Measurements from ENCODE around the gene LPP. TPM values are rescaled to one million over a fixed set of nuclear protein-coding genes. Genes with fewer than 3 reads are reported as not detected.

Gene LPP
- total RNA-seq, 1 experiment from 2014 or later = 54.0 TPM

- BruUV-seq (replicated peaks) = no TSS peak
- no peaks in the 10 kb centered on the region for H3K9me2 ChIP-seq (ENCODE audit: insufficient read depth)
- ChIA-PET POLR2A (no interaction called here), RAD21 (ENCODE audit: low non-redundant PET in 1 of 2, low total read pairs in 2 of 2, uncharacterized antibody in 2 of 2, unreplicated experiment in 2 of 2) (no interaction called here), CTCF (interaction anchor here (1.3 kb wide), 1 partner anchor 1057 kb away, joined by 4 read pairs; no protein-coding TSS in a partner anchor)
- no peak overlapping the region for H3K4me3 ChIP-seq (replicated peaks in 1 of 2; ENCODE audit: low read depth in 1 of 2, low read length in 2 of 2)
- TF ChIP-seq CEBPB (IDR thresholded peaks at IDR 0.05; ENCODE audit: low read depth) = no peak
- no peak for TF ChIP-seq JUND (IDR thresholded peaks at IDR 0.05)
- no peak for TF ChIP-seq REST (IDR thresholded peaks at IDR 0.05; ENCODE audit: low read depth)
- TF ChIP-seq CBX3 (IDR thresholded peaks at IDR 0.05; ENCODE audit: low read depth) = no peak
- no peak for TF ChIP-seq SIN3A (IDR thresholded peaks at IDR 0.05; ENCODE audit: low read depth)
- no peak for TF ChIP-seq POLR2AphosphoS5 (IDR thresholded peaks at IDR 0.05; ENCODE audit: low read depth, low read length)
- TF ChIP-seq FOSL1 (IDR thresholded peaks at IDR 0.05; ENCODE audit: low read depth) = no peak
- H3K9me3 ChIP-seq (ENCODE audit: control insufficient read depth in 1 of 2, insufficient read depth in 1 of 2, low read depth in 1 of 2, low read length in 2 of 2) = no peaks in the 10 kb centered on the region
- no peaks in the 10 kb centered on the region for H3K27me3 ChIP-seq (ENCODE audit: insufficient read depth, low read length)
- H3K36me3 ChIP-seq (ENCODE audit: control insufficient read depth in 1 of 2, insufficient read depth in 2 of 2, low read length in 2 of 2) = no peaks in the 10 kb centered on the region
- no peak overlapping the region for H2AFZ ChIP-seq (ENCODE audit: low read depth, low read length, poor library complexity, severe bottlenecking)
- H3K9ac ChIP-seq (ENCODE audit: low read length) = no peak overlapping the region
- H3K4me1 ChIP-seq (ENCODE audit: control insufficient read depth in 1 of 2, insufficient read depth in 2 of 2, low read length in 2 of 2) = no peaks in the 10 kb centered on the region
- no peak overlapping the region for H3K27ac ChIP-seq (ENCODE audit: low read depth, low read length)
- ATAC-seq (no peak), DNase-seq (ENCODE audit: low read depth, low spot score) (no peak)
- intact Hi-C loops (cut with micrococcal nuclease) = no loop called here
- no peak overlapping the region for H3K4me2 ChIP-seq (ENCODE audit: low read length)
- no peaks in the 10 kb centered on the region for H3K79me2 ChIP-seq (ENCODE audit: insufficient read depth, low read length)
- H4K20me1 ChIP-seq (ENCODE audit: insufficient read depth) = no peaks in the 10 kb centered on the region
Measured at GRCh38 chr3:188797045-188797444, 643.1 kb downstream of the LPP start.

- no peak overlapping the region for H3K4me3 ChIP-seq (replicated peaks in 1 of 2; ENCODE audit: low read depth in 1 of 2, low read length in 2 of 2)
- intact Hi-C loops (cut with micrococcal nuclease) = no loop called here
- no peak overlapping the region for H3K4me2 ChIP-seq (ENCODE audit: low read length)
- no peaks in the 10 kb centered on the region for H3K4me1 ChIP-seq (ENCODE audit: control insufficient read depth in 1 of 2, insufficient read depth in 2 of 2, low read length in 2 of 2)
- no TSS peak for BruUV-seq (replicated peaks)
- H3K36me3 ChIP-seq (ENCODE audit: control insufficient read depth in 1 of 2, insufficient read depth in 2 of 2, low read length in 2 of 2) = no peaks in the 10 kb centered on the region
- H3K79me2 ChIP-seq (ENCODE audit: insufficient read depth, low read length) = no peaks in the 10 kb centered on the region
- no peak overlapping the region for H3K27ac ChIP-seq (ENCODE audit: low read depth, low read length)
- no peaks in the 10 kb centered on the region for H3K27me3 ChIP-seq (ENCODE audit: insufficient read depth, low read length)
- DNase-seq (ENCODE audit: low read depth, low spot score) (no peak), ATAC-seq (no peak)
- POLR2A ChIA-PET = no interaction called here
- no peaks in the 10 kb centered on the region for H3K9me3 ChIP-seq (ENCODE audit: control insufficient read depth in 1 of 2, insufficient read depth in 1 of 2, low read depth in 1 of 2, low read length in 2 of 2)
- RAD21 ChIA-PET (ENCODE audit: low non-redundant PET in 1 of 2, low total read pairs in 2 of 2, uncharacterized antibody in 2 of 2, unreplicated experiment in 2 of 2) = no interaction called here
- H4K20me1 ChIP-seq (ENCODE audit: insufficient read depth) = no peaks in the 10 kb centered on the region
- H2AFZ ChIP-seq (ENCODE audit: low read depth, low read length, poor library complexity, severe bottlenecking) = no peak overlapping the region
- H3K9ac ChIP-seq (ENCODE audit: low read length) = no peak overlapping the region
- CTCF ChIA-PET = no interaction called here
- H3K9me2 ChIP-seq (ENCODE audit: insufficient read depth) = no peaks in the 10 kb centered on the region
- no peak for TF ChIP-seq CBX3 (IDR thresholded peaks at IDR 0.05; ENCODE audit: low read depth)
- TF ChIP-seq EZH2 (IDR thresholded peaks at IDR 0.05) = no peak
- no peak for TF ChIP-seq EGR1 (IDR thresholded peaks at IDR 0.05; ENCODE audit: low read depth)
- no peak for TF ChIP-seq EZH2phosphoT487 (IDR thresholded peaks at IDR 0.05; ENCODE audit: borderline replicate concordance)
- TF ChIP-seq ZBTB33 (IDR thresholded peaks at IDR 0.05; ENCODE audit: extremely low read depth, insufficient replicate concordance, low read length) = no peak
- TF ChIP-seq ZNF274 (IDR thresholded peaks at IDR 0.05; ENCODE audit: low read depth, low read length) = no peak
- TF ChIP-seq ELF1 (IDR thresholded peaks at IDR 0.05; ENCODE audit: borderline replicate concordance, low read depth) = no peak
- no peak for TF ChIP-seq TCF7L2 (IDR thresholded peaks at IDR 0.05; ENCODE audit: borderline replicate concordance, extremely low read depth, insufficient read depth, insufficient read length)
- no peak for TF ChIP-seq POLR2AphosphoS5 (IDR thresholded peaks at IDR 0.05; ENCODE audit: low read depth, low read length)
- TF ChIP-seq SP1 (IDR thresholded peaks at IDR 0.05; ENCODE audit: low read depth) = no peak
- TF ChIP-seq ATF3 (IDR thresholded peaks at IDR 0.05) = no peak
- no peak for TF ChIP-seq JUND (IDR thresholded peaks at IDR 0.05)
Measured at GRCh38 chr3:188798556-188799145, 644.7 kb downstream of the LPP start.
